Common myeloid progenitor, CD34-positive (primary cell): ENCODE results near the gene HID1.
A peak's percentile ranks its signal among the peaks of the same experiment; 100 is the strongest.

ENCODE experiments used
- CTCF ChIA-PET: fragments of 350-600 bp; sonication (Branson Sonifier 250); formaldehyde crosslinking; loops from one replicate; lab custom pipeline; 2021; ENCODE audit warnings: antibody characterized with exemption; lab: Charles Lee
- POLR2A ChIA-PET: fragments of 350-600 bp; sonication (Branson Sonifier 250); formaldehyde crosslinking; loops from one replicate; lab custom pipeline; 2021; ENCODE audit warnings: antibody characterized with exemption; lab: Charles Lee
- DNase-seq, 3 donors: peaks; one replicate each; pipeline versions ENCODE4 v3.0.0 to v3.0.0-alpha.2; 2013
- H3K27ac ChIP-seq, 2 experiments: 1 replicate in 1 of 2; 2 replicates in 1 of 2; pipeline ENCODE4 v1.7.0; 2013; ENCODE audit warnings: inconsistent platforms in 2 of 2, low read length in 2 of 2, mild to moderate bottlenecking in 2 of 2, low read depth in 1 of 2, moderate library complexity in 1 of 2; ENCODE audit not compliant: severe bottlenecking in 2 of 2, insufficient read depth in 1 of 2, poor library complexity in 1 of 2
- H3K27me3 ChIP-seq, 5 experiments: replicated peaks in 2 of 5; 1 replicate in 3 of 5; 2 replicates in 2 of 5; pipeline versions ENCODE4 v1.6.1 to v1.7.0; 2013; ENCODE audit warnings: low read length in 4 of 5, mild to moderate bottlenecking in 2 of 5, moderate library complexity in 2 of 5, inconsistent platforms in 1 of 5; ENCODE audit not compliant: insufficient read depth in 5 of 5, control insufficient read depth in 4 of 5
- H3K36me3 ChIP-seq, 4 experiments: 1 replicate in 2 of 4; 2 replicates in 2 of 4; pipeline versions ENCODE4 v1.6.1 to v1.7.0; 2013; ENCODE audit warnings: low read length in 3 of 4, control low read depth in 1 of 4, mild to moderate bottlenecking in 1 of 4; ENCODE audit not compliant: control insufficient read depth in 4 of 4, insufficient read depth in 4 of 4
- H3K4me1 ChIP-seq, 4 experiments: 1 replicate in 3 of 4; 2 replicates in 1 of 4; pipeline versions ENCODE4 v1.6.1 to v1.7.1; 2013; ENCODE audit warnings: low read length in 3 of 4, mild to moderate bottlenecking in 3 of 4, control low read depth in 1 of 4, inconsistent platforms in 1 of 4, moderate library complexity in 1 of 4; ENCODE audit not compliant: control insufficient read depth in 4 of 4, insufficient read depth in 4 of 4; ENCODE audit errors: control extremely low read depth in 1 of 4
- H3K4me3 ChIP-seq, 7 experiments: 1 replicate in 4 of 7; 2 replicates in 3 of 7; pipeline versions ENCODE4 v1.5.1 to v1.7.0; 2013; ENCODE audit warnings: mild to moderate bottlenecking in 7 of 7, low read length in 6 of 7, moderate library complexity in 6 of 7, inconsistent platforms in 2 of 7, low read depth in 2 of 7, control low read depth in 1 of 7; ENCODE audit not compliant: insufficient read depth in 4 of 7, control insufficient read depth in 1 of 7; ENCODE audit errors: extremely low read depth in 1 of 7
- H3K9me3 ChIP-seq, 5 experiments: 1 replicate in 4 of 5; 2 replicates in 1 of 5; pipeline versions ENCODE4 v1.6.1 to v1.7.1; 2013; ENCODE audit warnings: low read length in 4 of 5, mild to moderate bottlenecking in 2 of 5, inconsistent platforms in 1 of 5, low read depth in 1 of 5, moderate library complexity in 1 of 5; ENCODE audit not compliant: control insufficient read depth in 4 of 5, insufficient read depth in 2 of 5; ENCODE audit errors: control extremely low read depth in 1 of 5
- WGBS: methylation state at CpG from one replicate; pipeline ENCODE4 v1.1.5; 2013; ENCODE audit not compliant: insufficient coverage; 5-methylcytosine and 5-hydroxymethylcytosine counted together

HID1 gene

DNA sequence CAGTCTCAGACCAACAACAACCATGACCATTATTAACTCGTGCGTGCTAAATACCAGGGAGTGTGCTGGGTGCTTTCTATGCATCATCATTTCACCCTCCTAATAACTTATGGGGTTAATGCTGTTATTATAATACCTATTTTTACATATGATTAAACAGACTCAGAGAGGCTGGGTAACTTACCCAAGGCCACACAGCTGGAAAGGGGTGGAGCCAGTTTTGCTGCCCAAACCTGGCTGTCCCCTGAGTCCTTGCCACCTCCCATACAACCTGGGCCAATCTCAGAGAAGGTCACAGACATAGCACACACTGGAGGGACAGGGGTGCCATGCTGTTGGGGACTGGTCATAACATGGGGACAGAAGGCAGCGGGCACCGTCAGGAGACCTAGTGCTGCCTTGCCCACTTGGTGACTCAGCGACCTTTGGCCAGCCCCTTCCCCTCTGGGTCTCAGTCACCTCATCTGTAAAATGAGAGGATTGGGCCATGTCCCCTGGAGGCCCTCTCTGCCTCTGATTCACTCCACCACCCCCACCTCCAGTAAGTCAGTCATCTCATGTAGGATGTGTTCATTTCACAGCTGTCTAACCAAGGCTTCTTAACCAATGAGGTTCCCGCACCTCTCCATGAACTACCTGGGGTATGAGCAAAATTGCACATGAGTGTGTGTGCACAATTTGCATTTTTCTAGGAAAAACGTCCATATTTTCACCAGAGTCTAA is 67.7 kb downstream of the HID1 start:
- H3K4me3 ChIP-seq: no peak overlapping the region
- CTCF ChIA-PET: interaction anchor here (1.1 kb wide), 1 partner anchor 10 kb away, joined by 3 read pairs; no protein-coding TSS in a partner anchor
- no peaks in the 10 kb centered on the region for H3K9me3 ChIP-seq
- H3K4me1 ChIP-seq: peaks cover 0 to 18% (median 7%) of the 10 kb centered on the region in 4 experiments
- no peaks in the 10 kb centered on the region for H3K36me3 ChIP-seq
- DNase-seq: no peak
- WGBS: 98% methylated on average over 6 of the region's 7 CpGs
- no peak overlapping the region for H3K27ac ChIP-seq
- H3K27me3 ChIP-seq: peaks cover 0 to 5% (median 0%) of the 10 kb centered on the region in 5 experiments
- POLR2A ChIA-PET: no interaction called here

DNA sequence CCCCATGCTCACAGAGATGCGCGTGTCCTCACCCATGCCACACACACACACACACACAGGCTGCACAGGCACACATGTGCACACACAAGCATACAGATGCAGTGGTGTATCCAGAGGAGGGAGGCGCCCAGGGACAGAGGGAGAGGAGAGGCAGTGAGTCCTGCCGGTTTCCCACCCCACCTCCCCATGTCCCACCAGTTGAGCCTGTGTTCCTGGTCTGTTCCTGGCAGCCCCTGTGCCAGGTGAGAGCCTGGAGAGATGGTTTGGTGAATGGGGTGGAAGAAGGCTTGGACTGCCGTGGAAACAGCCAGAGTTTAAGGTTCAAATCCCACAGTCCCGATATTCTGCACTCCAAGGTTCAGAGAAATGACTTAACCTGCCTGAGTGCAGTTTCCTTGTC is 68.9 kb downstream of the HID1 start:
- WGBS: 91% methylated on average over 3 of the region's 6 CpGs
- H3K27me3 ChIP-seq: peaks cover 0 to 3% (median 0%) of the 10 kb centered on the region in 5 experiments
- no peaks in the 10 kb centered on the region for H3K36me3 ChIP-seq
- no peak overlapping the region for H3K4me3 ChIP-seq
- ChIA-PET CTCF (interaction anchor here (1.0 kb wide), 1 partner anchor 13 kb away, joined by 4 read pairs; no protein-coding TSS in a partner anchor), POLR2A (interaction anchor here (0.6 kb wide), 1 partner anchor 23 kb away, joined by 3 read pairs; no protein-coding TSS in a partner anchor)
- no peak overlapping the region for H3K27ac ChIP-seq
- peaks cover 0 to 18% (median 7%) of the 10 kb centered on the region in 4 experiments for H3K4me1 ChIP-seq
- H3K9me3 ChIP-seq: no peaks in the 10 kb centered on the region
- DNase-seq: no peak

DNA sequence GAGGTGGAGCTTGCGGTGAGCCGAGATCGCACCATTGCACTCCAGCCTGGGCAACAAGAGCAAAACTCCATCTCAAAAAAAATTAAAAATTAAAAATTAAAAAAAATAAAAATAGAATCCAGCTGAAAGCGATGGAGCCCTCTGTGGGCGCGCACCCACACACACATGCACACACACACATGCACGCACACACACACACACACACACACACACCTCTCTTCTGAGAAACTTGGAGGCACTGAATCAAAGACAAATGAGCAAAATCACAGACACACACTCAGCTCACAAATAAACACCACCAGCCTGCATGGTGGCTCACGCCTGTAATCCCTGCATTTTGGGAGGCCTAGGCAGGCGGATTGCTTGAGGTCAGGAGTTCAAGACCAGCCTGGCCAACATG is 69.5 kb downstream of the HID1 start:
- Histone ChIP-seq H3K4me1 (peaks cover 0 to 18% (median 7%) of the 10 kb centered on the region in 4 experiments), H3K4me3 (no peak overlapping the region), H3K27me3 (peaks cover 0 to 3% (median 0%) of the 10 kb centered on the region in 5 experiments), H3K27ac (no peak overlapping the region), H3K9me3 (no peaks in the 10 kb centered on the region), H3K36me3 (no peaks in the 10 kb centered on the region)
- ChIA-PET CTCF (interaction anchor here (1.0 to 1.9 kb wide), 3 partner anchors 12 to 31 kb away, joined by 3 to 5 read pairs (median 4); no protein-coding TSS in a partner anchor), POLR2A (interaction anchor here (0.6 kb wide), 1 partner anchor 22 kb away, joined by 3 read pairs; no protein-coding TSS in a partner anchor)
- DNase-seq: peak in 1 of 3 donors; percentile 24
- WGBS: 100% methylated on average over 1 of the region's 9 CpGs

DNA sequence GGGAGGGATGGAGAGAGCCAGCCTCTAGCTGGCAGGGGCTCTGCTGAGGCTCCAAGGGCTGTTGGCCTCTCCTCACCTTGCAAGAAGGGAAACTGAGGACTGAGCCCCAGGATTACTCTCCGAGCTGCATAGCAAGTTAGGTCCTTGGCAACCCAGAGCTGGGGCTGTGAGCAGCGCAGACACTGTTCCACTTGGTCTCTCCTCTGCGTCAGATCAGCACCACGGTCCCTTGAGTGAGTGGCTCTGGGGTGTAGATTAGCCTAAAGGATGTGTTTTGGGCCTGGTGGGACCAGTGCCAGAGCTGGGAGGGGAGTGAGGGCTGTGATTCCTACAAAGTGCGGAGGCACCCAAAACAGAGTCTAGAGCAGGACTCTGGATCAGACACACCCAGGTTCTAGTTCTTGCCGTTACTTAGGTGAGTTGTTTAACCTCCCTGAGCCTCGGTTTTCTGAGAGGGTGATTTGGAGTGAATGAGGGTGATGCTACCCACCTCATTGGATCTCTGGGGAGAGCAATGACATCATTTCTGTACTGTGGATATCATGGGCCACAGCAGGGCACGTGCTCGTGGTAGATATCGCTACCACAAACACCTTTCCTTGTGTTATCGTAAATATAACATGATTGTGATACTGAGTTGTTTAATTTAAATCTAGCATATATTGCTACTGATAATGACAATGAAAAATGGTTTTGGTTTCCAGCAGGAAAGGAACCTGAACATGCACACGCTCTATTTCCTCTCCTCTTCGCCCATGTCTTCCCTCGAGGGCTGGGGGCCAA is 71.0 kb downstream of the HID1 start:
- DNase-seq: peak; percentile 34 to 69 (median 54)
- POLR2A ChIA-PET: no interaction called here
- CTCF ChIA-PET: interaction anchor here (0.7 to 1.9 kb wide), 3 partner anchors 10 to 14 kb away, joined by 3 to 5 read pairs (median 4); no protein-coding TSS in a partner anchor
- Histone ChIP-seq H3K4me3 (no peak overlapping the region), H3K4me1 (peaks cover 0 to 18% (median 7%) of the 10 kb centered on the region in 4 experiments), H3K27ac (no peak overlapping the region), H3K27me3 (peaks cover 0 to 6% (median 2%) of the 10 kb centered on the region in 5 experiments), H3K9me3 (no peaks in the 10 kb centered on the region), H3K36me3 (no peaks in the 10 kb centered on the region)
- WGBS: 33% methylated on average over 5 of the region's 14 CpGs
